Kasumi-1 (cell line): ENCODE results near the gene PTPRU.

ENCODE experiments used
- DNase-seq, 2 experiments: peaks; one replicate each; lab custom pipeline; 2025; lab: John Stamatoyannopoulos, UW

PTPRU gene

DNA sequence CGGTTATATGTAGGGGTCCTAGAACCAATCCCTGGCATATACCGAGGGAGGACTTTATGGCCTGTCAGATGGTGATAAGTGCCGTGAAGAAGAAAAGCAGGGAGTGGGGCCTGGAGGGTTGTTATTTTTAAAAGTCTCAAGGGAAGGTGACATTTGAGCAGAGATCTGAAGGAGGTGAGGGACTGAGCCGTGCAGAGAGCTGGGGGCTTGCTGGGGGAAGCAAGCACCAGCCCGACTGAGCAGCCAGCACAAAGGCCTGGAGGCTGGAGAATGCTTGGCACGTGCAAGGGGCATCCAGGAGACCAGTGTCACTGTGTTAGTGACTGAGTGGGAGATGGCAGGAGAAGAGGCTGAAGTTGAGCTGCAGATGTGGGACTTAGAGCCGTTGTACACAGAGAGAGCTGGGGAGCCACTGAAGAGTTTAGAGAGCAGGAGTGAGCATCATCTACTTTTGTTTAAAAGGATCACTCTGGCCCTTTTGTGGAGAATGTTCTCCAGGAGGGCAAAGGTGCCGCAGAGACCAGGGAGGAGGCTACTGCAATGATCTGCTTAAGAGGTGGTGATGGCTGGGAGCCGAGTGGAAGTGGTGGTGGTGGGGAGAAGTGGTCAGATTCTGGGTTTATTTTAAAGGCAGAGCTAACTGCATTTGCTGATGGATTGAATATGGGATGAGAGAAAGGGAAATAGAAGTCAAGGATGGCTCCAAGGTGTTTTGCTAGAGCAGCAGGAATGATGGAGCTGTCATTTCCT lies 31.2 kb downstream of the PTPRU start:
- DNase-seq: no peak

DNA sequence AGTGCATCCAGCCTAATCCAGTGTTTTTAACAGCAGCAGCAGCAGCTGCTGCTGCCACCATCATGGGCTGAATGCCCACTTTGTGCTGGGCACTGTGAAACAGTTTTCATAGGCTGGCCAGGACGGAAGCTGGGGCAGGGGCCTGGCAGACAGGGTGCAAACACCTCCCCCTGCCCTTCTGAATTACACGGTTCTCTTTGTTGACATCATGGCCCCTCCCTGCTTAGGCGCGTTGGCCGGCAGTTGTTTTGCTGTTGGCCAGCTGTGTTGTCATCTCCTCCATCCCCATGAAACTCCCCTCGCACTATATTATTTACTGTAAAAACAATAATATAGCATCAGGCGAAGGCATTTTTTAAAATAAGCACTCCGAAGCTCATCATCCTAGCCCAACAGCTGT lies 33.1 kb downstream of the PTPRU start:
- no peak for DNase-seq

DNA sequence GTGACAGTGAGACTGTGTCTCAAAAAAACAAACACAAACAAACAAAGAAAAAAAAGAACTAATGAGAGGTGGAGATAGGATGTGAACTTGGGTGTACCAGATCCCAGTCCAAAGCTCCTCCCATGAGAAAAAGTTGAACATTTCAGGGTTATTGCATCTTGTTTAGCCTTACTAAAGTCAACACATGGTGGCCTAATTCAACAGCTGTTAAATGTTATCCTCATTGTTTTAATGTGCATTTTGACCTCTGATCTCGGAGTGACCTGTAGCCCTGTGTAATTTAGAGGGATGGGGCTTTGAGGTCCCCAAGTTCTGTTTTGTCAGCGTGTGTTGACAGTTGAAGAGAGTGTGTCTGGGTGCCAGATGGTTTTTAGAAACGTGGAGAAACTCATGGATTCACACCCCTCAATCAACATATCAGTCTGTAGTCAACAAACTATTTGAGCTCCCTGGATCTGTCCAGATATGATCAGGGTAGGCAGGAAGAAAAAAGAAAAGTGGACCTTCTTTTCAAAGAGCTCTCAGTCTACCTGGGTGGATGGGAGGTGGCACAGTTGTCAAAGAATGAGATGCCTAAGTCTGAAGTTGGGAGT lies 34.7 kb downstream of the PTPRU start:
- DNase-seq: no peak

DNA sequence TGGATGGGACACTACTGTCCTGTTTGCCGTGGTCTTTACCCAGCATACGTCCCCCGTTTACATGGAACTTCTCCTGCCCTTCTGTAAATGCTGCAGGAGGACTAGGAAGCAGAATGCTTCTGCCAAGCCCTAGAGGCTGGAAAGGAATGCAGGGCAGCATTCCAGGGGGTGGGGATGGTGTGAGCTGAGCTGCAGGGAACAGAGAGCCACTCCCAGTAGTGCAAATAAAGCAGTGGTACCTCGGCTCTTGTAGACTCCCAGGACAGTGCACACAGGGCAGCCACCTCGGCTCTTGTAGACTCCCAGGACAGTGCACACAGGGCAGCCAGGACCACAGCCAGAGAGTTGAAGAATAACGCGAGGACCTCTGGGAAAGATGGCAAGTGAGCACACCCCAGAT lies 35.4 kb downstream of the PTPRU start:
- no peak for DNase-seq

DNA sequence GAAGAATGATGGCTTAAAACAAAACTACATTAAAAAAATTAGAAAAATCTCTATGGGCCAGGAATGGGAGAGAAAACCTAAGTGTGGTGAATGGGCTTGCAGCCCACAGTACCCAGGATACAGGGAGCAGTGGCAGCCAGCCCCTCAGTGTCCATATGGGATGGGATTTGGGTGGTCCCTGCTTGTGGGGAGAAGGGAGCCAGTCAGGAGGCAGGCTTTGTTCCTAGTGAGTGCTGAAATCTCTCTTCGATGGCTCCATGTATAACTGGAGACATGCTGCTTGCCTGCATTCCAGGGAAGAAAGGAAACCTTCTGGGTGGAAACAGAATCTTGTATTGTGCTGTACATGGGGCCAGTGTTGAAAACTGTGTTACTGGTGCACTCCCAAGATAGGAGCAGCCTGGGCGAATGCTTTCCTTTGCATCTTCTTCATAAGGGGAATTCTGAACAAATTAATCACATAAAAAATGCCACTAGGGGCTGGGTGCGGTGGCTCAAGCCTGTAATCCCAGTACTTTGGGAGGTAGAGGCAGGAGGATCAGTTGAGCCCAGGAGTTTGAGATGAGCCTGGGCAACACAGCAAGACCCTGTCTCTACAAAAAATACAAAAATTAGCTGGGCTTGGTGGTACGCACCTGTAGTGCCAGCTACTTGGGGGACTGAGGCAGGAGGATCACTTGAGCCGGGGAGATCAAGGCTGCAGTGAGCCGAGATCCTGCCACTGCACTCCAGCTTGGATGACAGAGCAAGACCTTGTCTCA lies 36.0 kb downstream of the PTPRU start:
- no peak for DNase-seq

DNA sequence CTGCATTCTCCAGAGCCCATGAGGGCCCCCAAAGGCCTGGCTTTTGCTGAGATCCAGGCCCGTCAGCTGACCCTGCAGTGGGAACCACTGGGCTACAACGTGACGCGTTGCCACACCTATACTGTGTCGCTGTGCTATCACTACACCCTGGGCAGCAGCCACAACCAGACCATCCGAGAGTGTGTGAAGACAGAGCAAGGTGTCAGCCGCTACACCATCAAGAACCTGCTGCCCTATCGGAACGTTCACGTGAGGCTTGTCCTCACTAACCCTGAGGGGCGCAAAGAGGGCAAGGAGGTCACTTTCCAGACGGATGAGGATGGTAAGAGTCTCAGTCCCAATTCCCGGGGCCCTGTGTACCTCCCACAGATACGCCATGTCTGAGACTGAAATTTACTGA lies 39.1 kb downstream of the PTPRU start:
- DNase-seq: no peak

DNA sequence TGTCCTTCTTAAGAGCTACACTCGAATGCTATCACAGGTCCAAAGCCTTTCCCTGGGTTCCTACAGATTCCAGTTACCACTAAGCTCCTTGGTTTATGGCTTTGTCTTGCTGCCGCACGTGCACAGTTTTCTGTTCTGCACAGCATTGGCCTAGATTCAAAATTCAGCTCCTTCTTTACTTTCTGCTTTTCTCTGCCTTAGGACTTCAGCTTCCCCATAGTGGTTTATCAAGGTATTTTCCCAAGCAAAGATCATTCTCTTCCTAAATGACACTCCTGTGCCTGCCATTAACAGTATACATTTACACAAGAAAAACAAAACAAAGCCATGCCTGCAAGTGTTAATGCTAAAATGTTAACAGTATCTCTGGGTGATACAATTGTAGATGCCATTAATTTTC lies 41.8 kb downstream of the PTPRU start:
- DNase-seq: no peak

DNA sequence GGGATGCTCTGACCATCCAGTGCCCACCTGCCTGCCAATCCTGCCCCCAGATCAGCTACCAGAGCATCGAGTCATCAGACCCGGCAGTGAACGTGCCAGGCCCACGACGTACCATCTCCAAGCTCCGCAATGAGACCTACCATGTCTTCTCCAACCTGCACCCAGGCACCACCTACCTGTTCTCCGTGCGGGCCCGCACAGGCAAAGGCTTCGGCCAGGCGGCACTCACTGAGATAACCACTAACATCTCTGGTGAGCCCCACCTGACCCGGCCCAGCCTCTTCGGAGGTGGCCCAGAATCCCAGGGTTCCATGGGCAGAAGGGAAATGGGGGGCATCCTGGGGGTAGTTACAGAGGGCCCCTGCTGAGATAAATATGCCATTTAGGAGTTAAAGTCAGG lies 43.1 kb downstream of the PTPRU start:
- no peak for DNase-seq

DNA sequence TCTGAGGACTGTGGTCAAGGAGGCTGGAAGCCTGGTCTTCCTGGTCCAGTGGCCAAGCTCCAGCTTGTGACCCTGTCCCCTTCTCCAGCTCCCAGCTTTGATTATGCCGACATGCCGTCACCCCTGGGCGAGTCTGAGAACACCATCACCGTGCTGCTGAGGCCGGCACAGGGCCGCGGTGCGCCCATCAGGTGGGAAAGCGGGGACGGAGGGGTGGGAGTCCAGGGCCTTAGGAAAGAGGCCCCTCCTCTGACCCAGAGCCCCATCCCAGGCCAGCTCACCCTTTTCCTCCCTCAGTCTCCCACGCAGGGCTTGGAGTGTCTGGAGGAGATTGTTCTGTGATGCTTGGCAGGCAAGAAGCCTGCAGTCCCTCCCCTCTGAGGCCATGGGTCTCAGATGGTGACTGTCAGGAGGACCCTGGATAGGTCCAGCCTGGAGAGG lies 43.6 kb downstream of the PTPRU start:
- no peak for DNase-seq

DNA sequence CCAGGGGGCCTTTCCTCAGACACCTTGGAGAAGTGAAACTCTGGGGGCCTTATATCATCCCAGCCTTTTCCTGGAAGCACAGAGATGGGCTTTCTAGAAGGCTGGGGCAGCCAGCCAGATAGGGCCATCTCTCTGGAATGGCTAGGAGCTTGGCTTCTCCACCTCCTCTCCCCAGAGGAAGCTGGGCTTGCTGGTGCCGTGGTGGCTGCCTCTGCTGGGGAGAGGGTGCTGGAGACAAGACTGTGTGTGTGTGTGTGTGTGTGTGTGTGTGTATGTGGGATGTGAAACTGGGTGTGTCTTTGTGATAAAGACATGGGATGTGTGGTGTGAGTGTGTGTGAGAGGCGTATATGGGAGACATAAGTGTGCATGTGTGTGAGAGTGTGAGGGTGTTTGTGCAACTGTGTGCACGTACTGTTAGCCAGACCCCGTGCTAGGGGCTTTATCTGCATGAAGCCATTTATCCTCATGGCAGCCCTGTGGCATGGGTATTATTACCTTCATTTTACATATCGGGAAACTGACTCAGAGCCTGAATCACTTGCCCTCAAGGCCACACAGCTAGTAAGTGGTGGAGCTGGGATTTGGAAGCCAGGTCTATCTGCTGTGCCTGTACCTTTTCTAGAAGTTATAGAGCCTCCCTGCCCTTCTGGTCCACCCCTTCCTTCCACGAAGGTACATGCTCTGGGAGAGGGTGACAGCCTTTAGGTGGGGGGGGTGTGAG lies 44.2 kb downstream of the PTPRU start:
- DNase-seq: no peak

DNA sequence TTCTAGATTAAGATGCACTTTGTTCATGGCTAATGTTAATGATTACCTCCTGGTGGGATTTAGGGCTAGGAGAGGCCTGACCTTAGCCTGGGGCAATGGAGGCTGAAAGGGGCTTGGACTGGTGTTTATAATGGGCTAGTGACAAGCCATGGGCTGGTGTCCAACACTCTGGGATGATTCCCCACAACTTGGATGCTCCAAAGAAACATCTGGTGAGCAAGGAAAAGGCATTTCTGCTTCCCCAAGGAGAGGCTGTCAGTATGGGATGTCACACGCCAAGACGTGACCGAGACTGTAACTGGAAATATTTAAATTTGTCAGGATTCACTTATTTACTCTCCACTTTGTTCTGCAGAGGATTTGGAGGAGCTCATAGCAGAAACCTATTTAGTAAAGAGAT lies 45.2 kb downstream of the PTPRU start:
- DNase-seq: no peak

DNA sequence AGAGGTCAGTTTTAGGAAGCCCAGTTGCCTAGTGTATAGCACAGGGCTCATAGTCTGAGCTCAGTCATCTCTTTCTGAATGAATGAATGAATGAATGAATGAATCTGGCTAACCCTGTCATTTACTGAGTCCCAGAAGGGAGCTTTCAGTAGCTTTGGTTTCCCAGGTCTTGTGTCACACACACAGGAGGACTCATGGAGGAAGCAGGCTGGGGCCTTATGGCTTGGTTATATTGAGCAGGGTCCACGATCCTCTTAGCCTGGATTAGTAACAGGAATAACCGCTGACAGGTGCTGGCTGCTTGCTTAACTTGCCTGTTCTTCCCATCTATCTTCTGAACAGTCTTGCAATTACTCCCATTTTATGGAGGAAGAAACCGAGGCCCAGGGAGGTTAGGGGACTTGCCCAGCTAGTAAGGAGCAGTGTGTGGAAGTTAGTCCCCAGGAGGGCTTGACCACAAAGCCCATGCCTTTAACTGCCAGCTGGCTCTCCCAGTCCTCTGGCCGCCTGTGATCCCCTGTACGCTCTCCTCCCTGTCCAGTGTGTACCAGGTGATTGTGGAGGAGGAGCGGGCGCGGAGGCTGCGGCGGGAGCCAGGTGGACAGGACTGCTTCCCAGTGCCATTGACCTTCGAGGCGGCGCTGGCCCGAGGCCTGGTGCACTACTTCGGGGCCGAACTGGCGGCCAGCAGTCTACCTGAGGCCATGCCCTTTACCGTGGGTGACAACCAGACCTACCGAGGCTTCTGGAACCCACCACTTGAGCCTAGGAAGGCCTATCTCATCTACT lies 46.0 kb downstream of the PTPRU start:
- no peak for DNase-seq

DNA sequence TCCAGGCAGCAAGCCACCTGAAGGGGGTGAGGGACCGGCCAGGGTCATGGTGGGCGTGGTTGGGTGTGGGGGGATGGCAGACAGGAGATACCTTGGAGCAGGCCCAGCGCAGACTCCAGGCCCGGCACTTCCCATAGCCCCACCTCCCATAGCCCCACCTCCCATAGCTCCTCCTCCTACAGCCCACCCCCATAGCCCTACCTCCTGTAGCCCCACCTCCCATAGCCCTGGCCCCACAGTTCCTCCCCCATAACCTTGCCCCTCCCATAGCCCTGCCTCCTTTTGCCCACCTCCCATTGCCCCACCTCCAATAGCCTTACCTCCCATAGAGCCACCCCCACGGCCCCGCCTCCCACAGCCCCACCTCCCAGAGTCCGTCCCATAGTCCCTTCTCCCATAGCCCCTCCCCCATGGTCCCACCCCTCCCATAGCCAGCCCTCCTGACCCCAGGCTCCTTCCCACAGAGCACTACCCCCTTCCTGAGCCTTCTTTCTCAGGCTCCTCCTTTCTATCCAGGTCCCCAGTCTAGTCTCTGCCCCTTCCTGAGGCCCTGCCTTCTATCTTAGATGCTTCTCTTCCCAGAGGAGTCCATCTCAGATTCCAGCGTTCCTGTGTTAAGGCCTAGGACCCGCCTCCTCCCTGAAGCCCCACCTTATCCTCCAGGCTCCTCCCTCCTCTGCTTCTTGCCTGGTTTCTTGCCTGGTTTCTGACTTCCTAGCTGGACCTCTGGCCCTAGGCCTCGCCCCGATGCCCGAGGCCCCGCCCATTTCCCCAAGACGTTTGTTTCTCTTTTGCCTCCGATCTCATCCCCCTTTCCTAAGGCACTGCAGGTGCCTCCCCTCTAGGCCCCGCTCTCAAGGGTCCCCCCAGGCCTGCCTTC lies 46.8 kb downstream of the PTPRU start:
- DNase-seq: no peak

DNA sequence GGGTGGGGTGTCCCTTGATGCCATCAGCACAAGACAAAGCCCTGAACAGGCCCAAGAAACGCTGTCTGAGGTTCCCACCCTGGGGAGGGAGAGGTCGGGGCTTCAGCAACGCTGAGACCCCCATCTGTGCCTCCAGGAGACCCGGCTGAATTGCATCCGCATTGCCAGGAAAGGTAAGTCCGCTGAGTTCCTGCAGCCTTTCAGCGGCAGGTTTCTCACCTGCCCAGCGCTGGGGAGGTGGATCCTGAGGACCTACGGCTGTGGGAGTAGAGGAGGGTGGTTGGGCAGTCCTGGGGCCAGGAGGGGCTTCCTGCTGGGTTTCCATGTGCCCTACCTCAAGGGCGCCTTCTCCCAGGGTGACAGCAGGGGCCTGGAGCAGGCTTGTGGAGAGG lies 47.5 kb downstream of the PTPRU start:
- DNase-seq: no peak

DNA sequence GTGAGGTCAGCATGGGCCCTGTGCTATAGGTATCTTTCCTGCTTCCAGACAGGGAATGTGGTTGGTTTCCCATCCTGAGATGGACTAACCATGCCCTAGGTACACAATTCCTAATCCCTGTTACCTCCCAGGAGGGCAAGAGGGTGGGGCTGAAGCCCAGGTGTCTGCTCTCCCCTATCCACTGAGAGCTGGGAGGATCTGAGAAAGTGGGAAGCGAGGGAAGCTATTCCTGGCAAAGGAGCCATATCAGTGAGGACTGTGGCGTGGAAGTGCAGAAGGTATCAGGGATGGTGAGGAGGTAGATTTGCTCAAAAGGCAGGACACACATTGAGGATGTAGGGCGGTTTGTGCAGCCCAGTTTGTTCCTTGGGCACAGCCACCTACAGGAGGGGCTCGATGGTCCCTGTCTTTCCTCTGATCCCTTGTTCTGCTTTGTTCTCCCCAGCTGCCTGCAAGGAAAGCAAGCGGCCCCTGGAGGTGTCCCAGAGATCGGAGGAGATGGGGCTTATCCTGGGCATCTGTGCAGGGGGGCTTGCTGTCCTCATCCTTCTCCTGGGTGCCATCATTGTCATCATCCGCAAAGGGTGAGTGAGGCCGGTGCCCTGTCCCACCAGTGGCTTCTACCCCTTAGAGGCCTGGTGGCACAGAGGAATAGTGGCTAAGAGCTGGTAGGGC lies 48.1 kb downstream of the PTPRU start:
- no peak for DNase-seq

DNA sequence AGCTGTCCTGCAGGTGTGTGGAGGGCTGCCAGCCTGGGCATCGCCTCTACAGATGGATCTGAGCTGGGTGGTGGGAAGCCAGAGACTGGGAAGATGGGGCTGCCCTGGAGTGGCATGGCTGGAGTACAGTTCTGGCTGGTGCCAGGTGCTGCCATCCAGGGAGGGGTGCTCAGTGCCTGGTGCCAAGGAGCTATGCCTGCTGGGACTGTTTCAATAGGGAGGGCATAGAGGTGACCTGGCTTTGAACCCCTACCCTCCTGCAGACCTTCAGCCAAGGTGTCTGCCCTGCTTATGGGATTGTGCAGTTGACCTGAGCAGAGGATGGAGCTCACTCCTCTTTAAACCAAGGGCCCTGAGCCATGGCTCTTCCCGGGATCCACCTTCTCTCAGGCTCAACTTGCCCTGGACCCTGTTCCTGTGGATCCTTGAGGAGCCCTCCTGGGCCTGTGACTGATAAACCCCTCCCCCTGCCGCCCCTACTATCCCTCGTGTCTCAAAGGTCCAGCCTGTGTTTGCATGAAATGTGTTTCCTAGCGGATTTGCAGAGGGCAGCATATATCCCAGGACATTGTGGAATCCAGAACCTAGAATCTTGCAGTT lies 48.7 kb downstream of the PTPRU start:
- DNase-seq: no peak

DNA sequence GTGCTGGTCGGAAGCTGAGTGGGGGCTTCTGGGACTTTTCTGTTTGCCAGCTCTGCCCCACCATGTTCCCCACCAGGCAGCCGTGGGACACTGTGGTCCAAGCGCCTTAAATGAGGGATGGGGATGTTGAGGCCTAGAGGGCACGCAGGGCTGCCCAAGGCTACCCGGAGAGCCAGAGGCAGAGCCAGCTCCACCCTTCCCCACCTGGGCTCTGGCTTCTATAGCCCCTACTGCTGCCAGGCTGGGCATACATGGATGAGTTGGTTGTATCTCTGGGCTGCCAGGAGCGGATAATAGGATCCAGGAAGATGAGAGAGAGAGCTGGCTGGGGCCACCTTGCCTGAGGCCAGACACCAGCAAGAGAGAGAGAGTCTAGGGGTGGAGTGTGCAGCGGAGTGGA lies 49.4 kb downstream of the PTPRU start:
- no peak for DNase-seq

DNA sequence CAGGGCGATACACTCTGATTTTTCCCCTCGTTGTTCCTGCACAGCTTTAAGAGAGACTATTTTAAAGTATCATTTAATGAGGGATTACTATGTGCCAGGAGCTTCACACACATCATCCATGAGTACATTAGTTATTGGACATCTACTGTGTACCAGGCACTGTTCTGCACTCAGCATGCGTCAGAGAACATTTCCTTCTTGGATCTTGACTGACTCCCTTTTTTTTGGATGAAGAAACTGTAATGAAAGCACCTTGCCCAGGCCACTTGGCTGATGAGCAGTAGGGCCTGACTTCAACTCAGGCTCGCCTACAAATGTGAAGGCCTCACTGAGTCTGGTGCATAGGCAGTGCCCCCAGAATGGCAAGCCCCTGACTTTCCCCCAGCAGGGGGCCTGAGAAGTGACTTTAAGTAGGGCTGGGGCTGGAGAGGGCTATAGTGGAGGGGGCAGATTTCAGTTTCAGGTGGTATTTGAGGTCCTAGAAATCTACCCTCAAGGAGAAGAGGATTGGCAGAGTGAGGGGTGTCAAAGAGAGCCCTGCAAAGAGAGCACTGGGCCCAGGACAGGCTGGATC lies 50.0 kb downstream of the PTPRU start:
- DNase-seq: no peak

DNA sequence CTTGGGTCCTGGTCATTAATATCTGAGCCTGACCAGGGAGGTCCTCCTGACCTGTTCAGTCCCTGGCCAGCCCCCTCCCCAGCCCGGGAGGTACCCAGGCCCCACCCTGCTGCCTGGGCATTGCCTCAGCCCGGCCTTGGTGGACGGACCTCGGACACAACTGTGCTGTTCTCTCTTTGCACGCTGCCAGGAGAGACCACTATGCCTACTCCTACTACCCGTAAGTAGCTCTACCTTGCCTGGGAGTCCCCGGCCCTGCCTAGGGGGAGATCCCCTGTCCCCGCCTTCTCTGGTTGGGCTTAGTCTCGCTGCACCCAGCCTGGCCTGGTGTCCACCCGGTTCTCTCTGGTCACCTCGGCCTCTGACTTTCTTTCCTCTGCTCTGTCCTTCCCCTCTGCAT lies 53.2 kb downstream of the PTPRU start:
- no peak for DNase-seq
